Astrocyte (in vitro differentiated cells and primary cell): ENCODE results near the gene LEP.
"Not testable (repeated sequence)": the region's sequence is repeated elsewhere in the genome, so short reads cannot be mapped to it uniquely, and the experiment has no call there.

Source experiments
- EZH2 ChIP-seq: IDR thresholded peaks from 2 replicates; pipeline ENCODE4 v1.6.1; 2012; ENCODE audit warnings: mild to moderate bottlenecking, low read length, inconsistent platforms; ENCODE audit not compliant: insufficient read depth
- TF ChIP-seq, protein P1 (sequence below): IDR thresholded peaks from 2 replicates; pipeline ENCODE4 v1.5.1; 2011; ENCODE audit warnings: low read depth, mild to moderate bottlenecking, inconsistent platforms, low read length, moderate library complexity; ENCODE audit not compliant: insufficient read depth

DNA sequence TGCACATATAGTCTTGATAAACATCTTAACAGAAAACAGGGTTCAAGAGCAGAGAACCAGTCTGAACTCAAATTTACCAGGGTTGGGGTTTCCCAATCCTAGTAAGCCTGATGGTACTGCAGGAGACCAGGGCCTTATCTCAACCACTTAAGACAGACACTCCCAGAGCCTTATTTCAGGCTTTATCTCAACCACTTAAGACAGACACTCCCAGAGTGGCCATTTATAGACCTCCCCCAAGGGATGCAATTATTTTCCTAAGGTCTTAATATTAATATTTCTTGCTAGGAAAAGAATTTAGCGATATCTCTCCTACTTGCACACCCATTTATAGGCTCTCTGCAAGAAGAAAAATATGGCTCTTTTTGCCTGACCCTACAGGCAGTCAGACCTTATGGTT is 39.4 kb downstream of the LEP start:
- TF ChIP-seq, protein P1, sequence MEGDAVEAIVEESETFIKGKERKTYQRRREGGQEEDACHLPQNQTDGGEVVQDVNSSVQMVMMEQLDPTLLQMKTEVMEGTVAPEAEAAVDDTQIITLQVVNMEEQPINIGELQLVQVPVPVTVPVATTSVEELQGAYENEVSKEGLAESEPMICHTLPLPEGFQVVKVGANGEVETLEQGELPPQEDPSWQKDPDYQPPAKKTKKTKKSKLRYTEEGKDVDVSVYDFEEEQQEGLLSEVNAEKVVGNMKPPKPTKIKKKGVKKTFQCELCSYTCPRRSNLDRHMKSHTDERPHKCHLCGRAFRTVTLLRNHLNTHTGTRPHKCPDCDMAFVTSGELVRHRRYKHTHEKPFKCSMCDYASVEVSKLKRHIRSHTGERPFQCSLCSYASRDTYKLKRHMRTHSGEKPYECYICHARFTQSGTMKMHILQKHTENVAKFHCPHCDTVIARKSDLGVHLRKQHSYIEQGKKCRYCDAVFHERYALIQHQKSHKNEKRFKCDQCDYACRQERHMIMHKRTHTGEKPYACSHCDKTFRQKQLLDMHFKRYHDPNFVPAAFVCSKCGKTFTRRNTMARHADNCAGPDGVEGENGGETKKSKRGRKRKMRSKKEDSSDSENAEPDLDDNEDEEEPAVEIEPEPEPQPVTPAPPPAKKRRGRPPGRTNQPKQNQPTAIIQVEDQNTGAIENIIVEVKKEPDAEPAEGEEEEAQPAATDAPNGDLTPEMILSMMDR = not testable (repeated sequence)
- TF ChIP-seq EZH2 = not testable (repeated sequence)
